Measurements from ENCODE around the gene LPP. TPM values are rescaled to one million over a fixed set of nuclear protein-coding genes. Genes with fewer than 3 reads are reported as not detected.

The LPP gene
- polyA plus RNA-seq, 1 experiment, result 60.0 TPM

GRCh38 chr3:188571531-188572095 lies 417.7 kb downstream of the LPP start:
- no peak for DNase-seq (ENCODE audit: low read depth)
- TF ChIP-seq CTCF (IDR thresholded peaks at IDR 0.05; ENCODE audit: insufficient read depth, low read depth, low read length), result no peak
- no peaks in the 10 kb centered on the region for H3K27me3 ChIP-seq (ENCODE audit: control insufficient read depth, insufficient read depth, low read length)
- ChIA-PET CTCF (interaction anchor here (0.6 to 1.1 kb wide), 2 partner anchors 388 to 831 kb away, joined by 3 read pairs; no protein-coding TSS in a partner anchor), POLR2A (no interaction called here)
- H3K4me3 ChIP-seq (ENCODE audit: low read depth, low read length), result no peak overlapping the region
- no peaks in the 10 kb centered on the region for H3K36me3 ChIP-seq (ENCODE audit: control insufficient read depth, insufficient read depth, low read length)

GRCh38 chr3:188573291-188573940 lies 419.5 kb downstream of the LPP start:
- Histone ChIP-seq H3K36me3 (ENCODE audit: control insufficient read depth, insufficient read depth, low read length) (no peaks in the 10 kb centered on the region), H3K27me3 (ENCODE audit: control insufficient read depth, insufficient read depth, low read length) (no peaks in the 10 kb centered on the region), H3K4me3 (ENCODE audit: low read depth, low read length) (no peak overlapping the region)
- no peak for DNase-seq (ENCODE audit: low read depth)
- ChIA-PET CTCF (interaction anchor here (1.1 to 1.4 kb wide), 2 partner anchors 10 to 832 kb away, joined by 4 read pairs; no protein-coding TSS in a partner anchor), POLR2A (no interaction called here)
- no peak for TF ChIP-seq CTCF (IDR thresholded peaks at IDR 0.05; ENCODE audit: insufficient read depth, low read depth, low read length)

GRCh38 chr3:188573956-188574355 lies 420.0 kb downstream of the LPP start:
- CTCF ChIA-PET, result interaction anchor here (1.4 kb wide), 1 partner anchor 10 kb away, joined by 4 read pairs; no protein-coding TSS in a partner anchor
- no peaks in the 10 kb centered on the region for H3K27me3 ChIP-seq (ENCODE audit: control insufficient read depth, insufficient read depth, low read length)
- H3K4me3 ChIP-seq (ENCODE audit: low read depth, low read length), result no peak overlapping the region
- no peak for DNase-seq (ENCODE audit: low read depth)
- POLR2A ChIA-PET, result no interaction called here
- H3K36me3 ChIP-seq (ENCODE audit: control insufficient read depth, insufficient read depth, low read length), result no peaks in the 10 kb centered on the region
- no peak for TF ChIP-seq CTCF (IDR thresholded peaks at IDR 0.05; ENCODE audit: insufficient read depth, low read depth, low read length)

- Histone ChIP-seq H3K4me3 (ENCODE audit: low read depth, low read length) (no peak overlapping the region), H3K27me3 (ENCODE audit: control insufficient read depth, insufficient read depth, low read length) (no peaks in the 10 kb centered on the region), H3K36me3 (ENCODE audit: control insufficient read depth, insufficient read depth, low read length) (no peaks in the 10 kb centered on the region)
- DNase-seq (ENCODE audit: low read depth), result no peak
- ChIA-PET POLR2A (no interaction called here), CTCF (interaction anchor here (1.1 kb wide), 1 partner anchor 57 kb away, joined by 3 read pairs; no protein-coding TSS in a partner anchor)
- no peak for TF ChIP-seq CTCF (IDR thresholded peaks at IDR 0.05; ENCODE audit: insufficient read depth, low read depth, low read length)
Observed at GRCh38 chr3:188574885-188575284, 420.9 kb downstream of the LPP start.

- Histone ChIP-seq H3K36me3 (ENCODE audit: control insufficient read depth, insufficient read depth, low read length) (no peaks in the 10 kb centered on the region), H3K4me3 (ENCODE audit: low read depth, low read length) (no peak overlapping the region), H3K27me3 (ENCODE audit: control insufficient read depth, insufficient read depth, low read length) (no peaks in the 10 kb centered on the region)
- ChIA-PET POLR2A (no interaction called here), CTCF (interaction anchor here (1.1 kb wide), 1 partner anchor 56 kb away, joined by 3 read pairs; no protein-coding TSS in a partner anchor)
- no peak for TF ChIP-seq CTCF (IDR thresholded peaks at IDR 0.05; ENCODE audit: insufficient read depth, low read depth, low read length)
- no peak for DNase-seq (ENCODE audit: low read depth)
Observed at GRCh38 chr3:188575501-188575900, 421.5 kb downstream of the LPP start.
